ENCODE results near the gene IFRD2. TPM values are rescaled to one million over a fixed set of nuclear protein-coding genes. Genes with fewer than 3 reads are reported as not detected.

The IFRD2 gene
- total and polyA plus RNA-seq, 2 of the 13 experiments (the other 11 are each of a cell fraction or from before 2014, with no cell fraction given) = 32.8 to 96.1 TPM

DNA sequence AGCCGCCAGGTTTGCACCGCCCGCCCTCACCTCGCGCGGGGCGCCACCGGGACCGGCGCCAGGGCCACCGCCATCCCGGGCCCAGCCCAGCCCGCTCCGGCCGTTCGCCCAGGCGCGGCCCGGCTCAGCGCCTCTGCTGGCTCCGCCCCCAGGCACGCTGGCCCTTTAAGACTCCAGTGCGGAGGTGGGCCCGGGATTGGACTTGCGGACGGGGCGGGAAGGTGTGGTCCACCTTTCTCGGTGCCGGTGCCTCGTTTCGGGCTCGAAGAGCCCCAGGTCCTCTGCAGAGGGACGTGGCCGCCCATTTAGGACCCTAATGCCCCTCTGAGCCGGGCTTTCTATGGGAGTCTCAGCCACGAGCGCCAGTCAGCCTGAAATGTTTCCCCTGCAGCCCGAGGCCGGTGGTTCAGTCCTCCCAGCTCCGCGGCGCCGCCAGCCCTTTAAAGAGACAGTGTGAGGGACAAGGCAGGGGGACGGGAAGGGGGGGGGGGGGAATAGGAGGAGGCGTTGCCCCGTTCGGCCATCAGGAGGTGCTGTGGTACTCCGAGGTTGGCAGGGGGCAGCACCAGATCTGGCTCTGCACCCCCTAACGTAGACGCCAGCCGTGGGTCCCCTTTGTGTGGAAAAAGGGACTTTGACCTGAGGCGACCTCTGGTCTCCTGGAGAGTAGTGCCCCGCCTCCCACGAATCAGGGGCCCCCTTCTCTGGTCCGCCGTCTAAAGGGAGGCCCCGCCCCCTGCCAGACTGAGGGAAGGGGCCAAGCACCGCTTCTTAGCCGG lies 29.3 kb upstream of the IFRD2 start (continued):
- TF ChIP-seq, protein P1, sequence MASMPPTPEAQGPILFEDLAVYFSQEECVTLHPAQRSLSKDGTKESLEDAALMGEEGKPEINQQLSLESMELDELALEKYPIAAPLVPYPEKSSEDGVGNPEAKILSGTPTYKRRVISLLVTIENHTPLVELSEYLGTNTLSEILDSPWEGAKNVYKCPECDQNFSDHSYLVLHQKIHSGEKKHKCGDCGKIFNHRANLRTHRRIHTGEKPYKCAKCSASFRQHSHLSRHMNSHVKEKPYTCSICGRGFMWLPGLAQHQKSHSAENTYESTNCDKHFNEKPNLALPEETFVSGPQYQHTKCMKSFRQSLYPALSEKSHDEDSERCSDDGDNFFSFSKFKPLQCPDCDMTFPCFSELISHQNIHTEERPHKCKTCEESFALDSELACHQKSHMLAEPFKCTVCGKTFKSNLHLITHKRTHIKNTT (CRISPR knock-in tag; IDR thresholded peaks at IDR 0.05) = no peak
- TF ChIP-seq PTBP1 (IDR thresholded peaks at IDR 0.05; ENCODE audit: low read depth, low read length, poor library complexity, severe bottlenecking) = no peak
- TF ChIP-seq, protein P2, sequence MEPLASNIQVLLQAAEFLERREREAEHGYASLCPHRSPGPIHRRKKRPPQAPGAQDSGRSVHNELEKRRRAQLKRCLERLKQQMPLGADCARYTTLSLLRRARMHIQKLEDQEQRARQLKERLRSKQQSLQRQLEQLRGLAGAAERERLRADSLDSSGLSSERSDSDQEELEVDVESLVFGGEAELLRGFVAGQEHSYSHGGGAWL (CRISPR knock-in tag; IDR thresholded peaks at IDR 0.05) = no peak
- TF ChIP-seq, protein P3, sequence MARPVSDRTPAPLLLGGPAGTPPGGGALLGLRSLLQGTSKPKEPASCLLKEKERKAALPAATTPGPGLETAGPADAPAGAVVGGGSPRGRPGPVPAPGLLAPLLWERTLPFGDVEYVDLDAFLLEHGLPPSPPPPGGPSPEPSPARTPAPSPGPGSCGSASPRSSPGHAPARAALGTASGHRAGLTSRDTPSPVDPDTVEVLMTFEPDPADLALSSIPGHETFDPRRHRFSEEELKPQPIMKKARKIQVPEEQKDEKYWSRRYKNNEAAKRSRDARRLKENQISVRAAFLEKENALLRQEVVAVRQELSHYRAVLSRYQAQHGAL (CRISPR knock-in tag; IDR thresholded peaks at IDR 0.05; ENCODE audit: not compliant biosample characterization) = no peak
- TF ChIP-seq, protein P4, sequence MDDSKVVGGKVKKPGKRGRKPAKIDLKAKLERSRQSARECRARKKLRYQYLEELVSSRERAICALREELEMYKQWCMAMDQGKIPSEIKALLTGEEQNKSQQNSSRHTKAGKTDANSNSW (CRISPR knock-in tag; IDR thresholded peaks at IDR 0.05; ENCODE audit: borderline replicate concordance) = no peak; the same call in 1 of the 2 replicates
- peak; percentile 55; the same call in 1 of the 2 replicates for TF ChIP-seq KDM5A (IDR thresholded peaks at IDR 0.05; ENCODE audit: borderline replicate concordance, low read length)
- TF ChIP-seq, protein P5, sequence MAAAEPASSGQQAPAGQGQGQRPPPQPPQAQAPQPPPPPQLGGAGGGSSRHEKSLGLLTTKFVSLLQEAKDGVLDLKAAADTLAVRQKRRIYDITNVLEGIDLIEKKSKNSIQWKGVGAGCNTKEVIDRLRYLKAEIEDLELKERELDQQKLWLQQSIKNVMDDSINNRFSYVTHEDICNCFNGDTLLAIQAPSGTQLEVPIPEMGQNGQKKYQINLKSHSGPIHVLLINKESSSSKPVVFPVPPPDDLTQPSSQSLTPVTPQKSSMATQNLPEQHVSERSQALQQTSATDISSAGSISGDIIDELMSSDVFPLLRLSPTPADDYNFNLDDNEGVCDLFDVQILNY (CRISPR knock-in tag; conservative IDR thresholded peaks at IDR 0.05) = no peak
- TF ChIP-seq TCF12 (IDR thresholded peaks at IDR 0.05) = no peak
- 0 out of 2 replicates have a peak, but pooled peaks have one; percentile 28 for TF ChIP-seq TCF12 (CRISPR knock-in tag; IDR thresholded peaks at IDR 0.05)
- no peak for TF ChIP-seq FOSL1 (CRISPR knock-in tag; IDR thresholded peaks at IDR 0.05; ENCODE audit: borderline replicate concordance)
- TF ChIP-seq LCORL (IDR thresholded peaks at IDR 0.05) = no peak
- TF ChIP-seq LCORL (CRISPR knock-in tag; IDR thresholded peaks at IDR 0.05) = peak; percentile 80; the same call in 1 of the 2 replicates
- TF ChIP-seq, protein P6, sequence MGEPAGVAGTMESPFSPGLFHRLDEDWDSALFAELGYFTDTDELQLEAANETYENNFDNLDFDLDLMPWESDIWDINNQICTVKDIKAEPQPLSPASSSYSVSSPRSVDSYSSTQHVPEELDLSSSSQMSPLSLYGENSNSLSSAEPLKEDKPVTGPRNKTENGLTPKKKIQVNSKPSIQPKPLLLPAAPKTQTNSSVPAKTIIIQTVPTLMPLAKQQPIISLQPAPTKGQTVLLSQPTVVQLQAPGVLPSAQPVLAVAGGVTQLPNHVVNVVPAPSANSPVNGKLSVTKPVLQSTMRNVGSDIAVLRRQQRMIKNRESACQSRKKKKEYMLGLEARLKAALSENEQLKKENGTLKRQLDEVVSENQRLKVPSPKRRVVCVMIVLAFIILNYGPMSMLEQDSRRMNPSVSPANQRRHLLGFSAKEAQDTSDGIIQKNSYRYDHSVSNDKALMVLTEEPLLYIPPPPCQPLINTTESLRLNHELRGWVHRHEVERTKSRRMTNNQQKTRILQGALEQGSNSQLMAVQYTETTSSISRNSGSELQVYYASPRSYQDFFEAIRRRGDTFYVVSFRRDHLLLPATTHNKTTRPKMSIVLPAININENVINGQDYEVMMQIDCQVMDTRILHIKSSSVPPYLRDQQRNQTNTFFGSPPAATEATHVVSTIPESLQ (CRISPR knock-in tag; conservative IDR thresholded peaks at IDR 0.05) = no peak
- TF ChIP-seq NFIB (CRISPR knock-in tag; IDR thresholded peaks at IDR 0.05; ENCODE audit: borderline replicate concordance) = no peak
- no peak for TF ChIP-seq ZNF251 (CRISPR knock-in tag; IDR thresholded peaks at IDR 0.05)
- TF ChIP-seq PHF8 (CRISPR knock-in tag; IDR thresholded peaks at IDR 0.05) = peak; percentile 48
- TF ChIP-seq KDM4B (CRISPR knock-in tag; IDR thresholded peaks at IDR 0.05) = 0 out of 2 replicates have a peak, but pooled peaks have one; percentile 12
- TF ChIP-seq, protein P7, sequence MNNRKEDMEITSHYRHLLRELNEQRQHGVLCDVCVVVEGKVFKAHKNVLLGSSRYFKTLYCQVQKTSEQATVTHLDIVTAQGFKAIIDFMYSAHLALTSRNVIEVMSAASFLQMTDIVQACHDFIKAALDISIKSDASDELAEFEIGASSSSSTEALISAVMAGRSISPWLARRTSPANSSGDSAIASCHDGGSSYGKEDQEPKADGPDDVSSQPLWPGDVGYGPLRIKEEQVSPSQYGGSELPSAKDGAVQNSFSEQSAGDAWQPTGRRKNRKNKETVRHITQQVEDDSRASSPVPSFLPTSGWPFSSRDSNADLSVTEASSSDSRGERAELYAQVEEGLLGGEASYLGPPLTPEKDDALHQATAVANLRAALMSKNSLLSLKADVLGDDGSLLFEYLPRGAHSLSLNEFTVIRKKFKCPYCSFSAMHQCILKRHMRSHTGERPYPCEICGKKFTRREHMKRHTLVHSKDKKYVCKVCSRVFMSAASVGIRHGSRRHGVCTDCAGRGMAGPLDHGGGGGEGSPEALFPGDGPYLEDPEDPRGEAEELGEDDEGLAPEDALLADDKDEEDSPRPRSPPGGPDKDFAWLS (CRISPR knock-in tag; IDR thresholded peaks at IDR 0.05; ENCODE audit: borderline replicate concordance) = no peak
- TF ChIP-seq, protein P8, sequence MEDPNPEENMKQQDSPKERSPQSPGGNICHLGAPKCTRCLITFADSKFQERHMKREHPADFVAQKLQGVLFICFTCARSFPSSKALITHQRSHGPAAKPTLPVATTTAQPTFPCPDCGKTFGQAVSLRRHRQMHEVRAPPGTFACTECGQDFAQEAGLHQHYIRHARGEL (CRISPR knock-in tag; IDR thresholded peaks at IDR 0.05) = no peak
- TF ChIP-seq, protein P9, sequence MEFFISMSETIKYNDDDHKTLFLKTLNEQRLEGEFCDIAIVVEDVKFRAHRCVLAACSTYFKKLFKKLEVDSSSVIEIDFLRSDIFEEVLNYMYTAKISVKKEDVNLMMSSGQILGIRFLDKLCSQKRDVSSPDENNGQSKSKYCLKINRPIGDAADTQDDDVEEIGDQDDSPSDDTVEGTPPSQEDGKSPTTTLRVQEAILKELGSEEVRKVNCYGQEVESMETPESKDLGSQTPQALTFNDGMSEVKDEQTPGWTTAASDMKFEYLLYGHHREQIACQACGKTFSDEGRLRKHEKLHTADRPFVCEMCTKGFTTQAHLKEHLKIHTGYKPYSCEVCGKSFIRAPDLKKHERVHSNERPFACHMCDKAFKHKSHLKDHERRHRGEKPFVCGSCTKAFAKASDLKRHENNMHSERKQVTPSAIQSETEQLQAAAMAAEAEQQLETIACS (CRISPR knock-in tag; IDR thresholded peaks at IDR 0.05) = no peak

Data from HepG2 (cell line).